ENCODE data around the gene PIGZ.

PIGZ gene

GRCh38 chr3:196916995-196917394 lies 51.6 kb downstream of the PIGZ start:
- no peak for DNase-seq (ENCODE audit: extremely low read depth, low read depth)
- no peak for TF ChIP-seq CTCF (IDR thresholded peaks at IDR 0.05; ENCODE audit: low read depth, low read length)

DNA sequence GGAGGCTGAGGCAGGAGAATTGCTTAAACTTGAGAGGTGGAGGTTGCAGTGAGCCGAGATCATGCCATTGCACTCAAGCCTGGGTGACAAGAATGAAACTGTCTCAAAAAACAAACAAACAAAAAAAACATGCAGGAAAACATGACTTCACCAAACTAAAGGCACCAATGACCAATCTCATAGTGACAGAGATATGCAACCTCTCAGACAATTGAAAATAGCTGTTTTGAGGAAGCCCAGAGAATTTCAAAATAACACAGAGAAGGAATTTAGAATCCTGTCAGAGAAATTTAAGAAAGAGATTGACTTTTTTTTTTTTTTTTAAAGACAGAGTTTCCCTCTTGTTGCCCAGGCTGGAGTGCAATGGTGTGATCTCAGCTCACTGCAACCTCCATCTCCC lies 52.4 kb downstream of the PIGZ start:
- TF ChIP-seq CTCF (IDR thresholded peaks at IDR 0.05; ENCODE audit: low read depth, low read length) = no peak
- DNase-seq (ENCODE audit: extremely low read depth, low read depth) = no peak

GRCh38 chr3:196915375-196915774 lies 53.3 kb downstream of the PIGZ start:
- TF ChIP-seq CTCF (IDR thresholded peaks at IDR 0.05; ENCODE audit: low read depth, low read length) = no peak
- DNase-seq (ENCODE audit: extremely low read depth, low read depth) = no peak

DNA sequence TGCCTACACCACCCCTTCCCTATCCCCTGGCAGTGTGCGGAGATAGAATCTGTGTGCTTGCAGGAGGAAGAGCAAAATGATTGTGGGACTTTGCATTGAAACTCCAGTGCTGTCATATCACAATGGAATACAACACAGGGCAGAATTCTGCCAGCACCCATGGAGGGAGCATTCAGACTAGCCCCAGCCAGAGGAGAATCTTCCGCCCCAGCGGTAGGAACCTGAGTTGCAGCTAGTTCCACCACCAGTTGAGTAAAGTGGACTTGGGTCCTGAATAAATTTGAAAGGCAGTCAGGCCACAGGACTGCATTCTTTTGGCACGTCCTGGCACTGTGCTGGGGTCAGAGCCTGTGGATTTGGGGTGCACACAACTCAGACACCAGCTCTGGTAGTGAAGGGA lies 53.8 kb downstream of the PIGZ start:
- no peak for DNase-seq (ENCODE audit: extremely low read depth, low read depth)
- no peak for TF ChIP-seq CTCF (IDR thresholded peaks at IDR 0.05; ENCODE audit: low read depth, low read length)

DNA sequence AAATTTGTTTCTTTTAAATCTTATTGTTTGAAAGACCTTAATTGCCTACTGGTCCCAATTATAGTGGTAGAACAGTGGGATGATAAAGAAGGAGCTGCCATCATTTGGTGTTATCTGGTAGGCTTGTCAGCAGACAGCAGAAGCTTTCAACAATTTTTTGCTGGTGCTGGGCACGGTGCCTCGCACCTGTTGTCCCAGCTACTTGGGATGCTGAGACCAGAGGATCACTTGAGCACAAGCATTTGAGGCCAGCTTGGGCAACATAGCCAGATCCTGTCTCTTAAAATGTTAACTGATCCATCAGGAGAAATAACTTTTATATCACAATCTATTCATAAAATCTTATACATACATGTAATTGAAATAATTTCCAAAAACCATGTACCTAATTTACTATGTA lies 64.9 kb downstream of the PIGZ start:
- TF ChIP-seq CTCF (IDR thresholded peaks at IDR 0.05; ENCODE audit: low read depth, low read length) = no peak
- DNase-seq (ENCODE audit: extremely low read depth, low read depth) = no peak

DNA sequence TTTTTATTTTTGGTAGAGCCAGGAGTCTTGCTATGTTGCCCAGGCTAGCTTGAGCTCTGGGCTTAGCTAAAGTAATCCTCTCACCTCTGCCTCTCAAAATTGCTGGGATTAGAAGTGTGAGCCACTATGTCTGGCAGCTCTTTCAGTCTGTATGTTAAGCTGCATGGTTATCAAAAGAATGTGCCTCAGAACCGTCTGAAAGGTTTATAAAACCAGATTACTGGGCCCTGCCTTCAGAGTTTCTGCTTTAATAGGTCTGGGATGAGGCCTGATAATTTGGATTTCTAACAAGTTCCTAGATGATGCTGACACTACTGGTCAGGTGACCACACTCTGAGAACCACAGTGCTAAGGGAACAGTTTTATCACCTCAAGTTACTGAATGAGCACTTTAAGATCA lies 66.3 kb downstream of the PIGZ start:
- no peak for DNase-seq (ENCODE audit: extremely low read depth, low read depth)
- TF ChIP-seq CTCF (IDR thresholded peaks at IDR 0.05; ENCODE audit: low read depth, low read length) = no peak

GRCh38 chr3:196901768-196902167 lies 66.9 kb downstream of the PIGZ start:
- no peak for TF ChIP-seq CTCF (IDR thresholded peaks at IDR 0.05; ENCODE audit: low read depth, low read length)

More at GRCh38 chr3:196901768-196902167, 66.9 kb downstream of the PIGZ start:
- no peak for DNase-seq (ENCODE audit: extremely low read depth, low read depth)

Data from AG09319 (cell line).